GM12878 (cell line): Measurements from ENCODE around the gene SUPT7L. TPM values are rescaled to one million over a fixed set of nuclear protein-coding genes. Genes with fewer than 3 reads are reported as not detected.

Source experiments
- CBX3 ChIP-seq: fragments of 200-600 bp; sonication (generic); IDR thresholded peaks from 2 replicates; pipeline ENCODE4 v1.6.1; 2016; ENCODE audit warnings: low read depth, borderline replicate concordance
- HDAC2 ChIP-seq: fragments of 200-600 bp; sonication (generic); IDR thresholded peaks from 2 replicates; pipeline ENCODE4 v1.6.1; 2017
- MEF2A ChIP-seq: IDR thresholded peaks from 2 replicates; pipeline ENCODE4 v1.6.1; 2011; ENCODE audit warnings: low read depth, mild to moderate bottlenecking, low read length, moderate library complexity; ENCODE audit not compliant: insufficient read depth
- MTA2 ChIP-seq: fragments of 450-650 bp; IDR thresholded peaks from 2 replicates; pipeline ENCODE4 v1.6.1; 2016; ENCODE audit warnings: low read depth, mild to moderate bottlenecking, moderate library complexity
- MXI1 ChIP-seq: fragments of 150-350 bp; IDR thresholded peaks from 2 replicates; pipeline ENCODE4 v1.6.1; 2011; ENCODE audit warnings: low read depth, mild to moderate bottlenecking, inconsistent platforms, low read length, improper control_type of control experiment
- PML ChIP-seq: IDR thresholded peaks from 2 replicates; pipeline ENCODE4 v1.6.1; 2012; ENCODE audit warnings: low read length, inconsistent platforms
- POU2F2 ChIP-seq: IDR thresholded peaks from 3 replicates; pipeline ENCODE4 v1.6.1; 2011; ENCODE audit warnings: low read depth, mild to moderate bottlenecking, low read length, borderline replicate concordance
- SIN3A ChIP-seq: IDR thresholded peaks from 2 replicates; pipeline ENCODE4 v1.6.1; 2012; ENCODE audit warnings: low read depth, low read length, improper control_type of control experiment
- STAT3 ChIP-seq: IDR thresholded peaks from 2 replicates; pipeline ENCODE4 v1.6.1; 2011; ENCODE audit warnings: low read depth, low read length, improper control_type of control experiment
- SUZ12 ChIP-seq: fragments of 200-600 bp; sonication (generic); IDR thresholded peaks from one replicate; pipeline ENCODE4 v1.6.1; 2018; ENCODE audit warnings: antibody characterized with exemption, mild to moderate bottlenecking; ENCODE audit not compliant: unreplicated experiment
- ZNF217 ChIP-seq: fragments of 450-650 bp; IDR thresholded peaks from 2 replicates; pipeline ENCODE4 v1.6.1; 2017; ENCODE audit warnings: antibody characterized with exemption, mild to moderate bottlenecking
- ZNF622 ChIP-seq: fragments of 450-650 bp; IDR thresholded peaks from 2 replicates; pipeline ENCODE4 v1.6.1; 2017; ENCODE audit warnings: mild to moderate bottlenecking, inconsistent platforms
- ZSCAN29 ChIP-seq: fragments of 450-650 bp; IDR thresholded peaks from 2 replicates; pipeline ENCODE4 v1.6.1; 2017; ENCODE audit warnings: mild to moderate bottlenecking, moderate library complexity
- polyA plus RNA-seq, 11 experiments: library from polyadenylated mRNA; depleted of rRNA in 4 of 11; unstranded in 6 of 11; stranded (reverse) in 5 of 11; fragments of >200 nt; fragmentation: Nextera tagmentation in 4 of 11; fragmentation: Illumina TruSeq in 1 of 11; extraction: Ambion mirVana in 4 of 11; extraction: Trizol in 1 of 11; gene quantifications; 1 replicate in 1 of 11; 2 replicates in 10 of 11; pipeline versions ENCODE4 v1.2.1 to v1.2.3, GENCODE V29; 2011 to 2016; ENCODE audit warnings: inconsistent platforms in 2 of 11, missing spikeins in 2 of 11, low read depth in 1 of 11
- total RNA-seq, 4 experiments: library from RNA; depleted of rRNA in 3 of 4; stranded (reverse); fragments of >200 nt in 3 of 4; fragmentation: Illumina TruSeq in 1 of 4; extraction: Trizol in 1 of 4; gene quantifications; 2 replicates each; pipeline versions ENCODE4 v1.2.1 to v1.2.3, GENCODE V29; 2013 to 2021
- TF ChIP-seq, protein P1 (sequence below), 3 experiments: IDR thresholded peaks in 2 of 3; conservative IDR thresholded peaks in 1 of 3; 2 replicates each; pipeline ENCODE4 v1.5.1; 2011; ENCODE audit warnings: low read depth in 3 of 3, low read length in 3 of 3, mild to moderate bottlenecking in 3 of 3, control low read depth in 2 of 3, moderate library complexity in 2 of 3, inconsistent platforms in 1 of 3, mixed read lengths in 1 of 3; ENCODE audit not compliant: control insufficient read depth in 2 of 3, insufficient read depth in 1 of 3; ENCODE audit errors: extremely low read depth in 1 of 3
- TF ChIP-seq, protein P2 (sequence below): fragments of 450-650 bp; IDR thresholded peaks from 2 replicates; pipeline ENCODE4 v1.6.1; 2017; ENCODE audit warnings: antibody characterized with exemption, mild to moderate bottlenecking, moderate library complexity

Gene SUPT7L
- total and polyA plus RNA-seq, 10 of the 15 experiments (the other 5 are each of a cell fraction or from before 2014, with no cell fraction given) = 10.2 to 43.7 (median 21.3) TPM

DNA sequence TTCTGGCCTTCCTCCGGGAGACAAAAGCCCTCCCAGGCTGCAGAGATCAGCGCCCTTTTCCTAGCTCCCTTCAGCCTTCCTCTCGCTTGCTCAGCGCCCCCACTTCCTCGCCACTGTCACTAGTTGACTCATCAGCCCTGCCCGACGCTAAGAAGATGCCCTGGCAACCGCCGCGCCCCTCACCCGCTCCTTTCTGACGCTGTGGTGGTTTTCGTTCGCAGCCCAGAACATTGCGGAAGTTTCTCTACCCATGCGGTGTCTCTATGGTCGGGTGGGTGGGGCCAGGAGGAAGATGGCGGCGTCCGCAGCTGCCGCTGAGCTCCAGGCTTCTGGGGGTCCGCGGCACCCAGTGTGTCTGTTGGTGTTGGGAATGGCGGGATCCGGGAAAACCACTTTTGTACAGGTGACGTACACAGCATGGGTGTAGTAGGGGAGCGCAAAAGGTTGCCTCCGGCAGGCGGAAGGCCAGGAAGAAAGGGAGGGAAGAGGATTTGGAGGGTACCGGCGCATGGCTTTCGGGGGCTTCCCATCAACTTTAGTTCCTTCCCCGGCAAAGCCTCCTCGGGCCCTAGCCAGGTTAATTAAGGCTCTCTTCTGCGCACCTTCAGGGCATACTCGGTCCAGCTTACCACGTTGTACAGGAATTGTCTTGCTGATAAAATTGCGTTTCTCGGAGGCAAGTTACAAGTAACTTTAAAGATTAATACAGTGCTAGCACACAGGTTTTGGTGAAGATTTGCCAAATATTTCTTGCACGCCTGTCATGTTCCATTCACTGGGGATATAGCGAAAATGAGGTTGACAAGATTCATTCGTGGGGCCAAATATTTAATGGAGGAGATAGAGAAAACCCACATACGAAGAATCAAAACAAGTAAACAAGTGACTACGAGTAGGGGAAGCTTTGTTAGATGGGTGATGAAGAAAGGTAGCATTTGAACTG, 34.4 kb downstream of the SUPT7L start, which contains the start of the genes CCDC121 and GPN1 (continued):
- TF ChIP-seq MEF2A = 0 out of 2 replicates have a peak, but pooled peaks have one; percentile 48
- TF ChIP-seq MTA2 = 0 out of 2 replicates have a peak, but pooled peaks have one; percentile 32
- peak; percentile 86; the same call in 2 of the 3 replicates for TF ChIP-seq POU2F2
- TF ChIP-seq, protein P1, sequence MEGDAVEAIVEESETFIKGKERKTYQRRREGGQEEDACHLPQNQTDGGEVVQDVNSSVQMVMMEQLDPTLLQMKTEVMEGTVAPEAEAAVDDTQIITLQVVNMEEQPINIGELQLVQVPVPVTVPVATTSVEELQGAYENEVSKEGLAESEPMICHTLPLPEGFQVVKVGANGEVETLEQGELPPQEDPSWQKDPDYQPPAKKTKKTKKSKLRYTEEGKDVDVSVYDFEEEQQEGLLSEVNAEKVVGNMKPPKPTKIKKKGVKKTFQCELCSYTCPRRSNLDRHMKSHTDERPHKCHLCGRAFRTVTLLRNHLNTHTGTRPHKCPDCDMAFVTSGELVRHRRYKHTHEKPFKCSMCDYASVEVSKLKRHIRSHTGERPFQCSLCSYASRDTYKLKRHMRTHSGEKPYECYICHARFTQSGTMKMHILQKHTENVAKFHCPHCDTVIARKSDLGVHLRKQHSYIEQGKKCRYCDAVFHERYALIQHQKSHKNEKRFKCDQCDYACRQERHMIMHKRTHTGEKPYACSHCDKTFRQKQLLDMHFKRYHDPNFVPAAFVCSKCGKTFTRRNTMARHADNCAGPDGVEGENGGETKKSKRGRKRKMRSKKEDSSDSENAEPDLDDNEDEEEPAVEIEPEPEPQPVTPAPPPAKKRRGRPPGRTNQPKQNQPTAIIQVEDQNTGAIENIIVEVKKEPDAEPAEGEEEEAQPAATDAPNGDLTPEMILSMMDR (IDR thresholded peaks at IDR 0.05 in 2 of 3, conservative IDR thresholded peaks at IDR 0.05 in 1 of 3; ENCODE audit: control insufficient read depth in 2 of 3, extremely low read depth in 1 of 3, insufficient read depth in 1 of 3, low read depth in 3 of 3, low read length in 3 of 3) = no peak
- peak; percentile 88; the same call in 1 of the 2 replicates for TF ChIP-seq PML
- no peak for TF ChIP-seq SUZ12
- no peak for TF ChIP-seq HDAC2
- no peak for TF ChIP-seq ZSCAN29
- peak; percentile 97 for TF ChIP-seq SIN3A
- TF ChIP-seq MXI1 = peak; percentile 88
- TF ChIP-seq, protein P2, sequence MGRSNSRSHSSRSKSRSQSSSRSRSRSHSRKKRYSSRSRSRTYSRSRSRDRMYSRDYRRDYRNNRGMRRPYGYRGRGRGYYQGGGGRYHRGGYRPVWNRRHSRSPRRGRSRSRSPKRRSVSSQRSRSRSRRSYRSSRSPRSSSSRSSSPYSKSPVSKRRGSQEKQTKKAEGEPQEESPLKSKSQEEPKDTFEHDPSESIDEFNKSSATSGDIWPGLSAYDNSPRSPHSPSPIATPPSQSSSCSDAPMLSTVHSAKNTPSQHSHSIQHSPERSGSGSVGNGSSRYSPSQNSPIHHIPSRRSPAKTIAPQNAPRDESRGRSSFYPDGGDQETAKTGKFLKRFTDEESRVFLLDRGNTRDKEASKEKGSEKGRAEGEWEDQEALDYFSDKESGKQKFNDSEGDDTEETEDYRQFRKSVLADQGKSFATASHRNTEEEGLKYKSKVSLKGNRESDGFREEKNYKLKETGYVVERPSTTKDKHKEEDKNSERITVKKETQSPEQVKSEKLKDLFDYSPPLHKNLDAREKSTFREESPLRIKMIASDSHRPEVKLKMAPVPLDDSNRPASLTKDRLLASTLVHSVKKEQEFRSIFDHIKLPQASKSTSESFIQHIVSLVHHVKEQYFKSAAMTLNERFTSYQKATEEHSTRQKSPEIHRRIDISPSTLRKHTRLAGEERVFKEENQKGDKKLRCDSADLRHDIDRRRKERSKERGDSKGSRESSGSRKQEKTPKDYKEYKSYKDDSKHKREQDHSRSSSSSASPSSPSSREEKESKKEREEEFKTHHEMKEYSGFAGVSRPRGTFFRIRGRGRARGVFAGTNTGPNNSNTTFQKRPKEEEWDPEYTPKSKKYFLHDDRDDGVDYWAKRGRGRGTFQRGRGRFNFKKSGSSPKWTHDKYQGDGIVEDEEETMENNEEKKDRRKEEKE = no peak
- no peak for TF ChIP-seq ZNF622
- TF ChIP-seq STAT3 = no peak
- TF ChIP-seq CBX3 = no peak
- TF ChIP-seq ZNF217 = no peak
